Activated T-cell treated with anti-CD3 and anti-CD28 coated beads for 1 hour (primary cell): ENCODE measurements around the gene ARMH3.

Experiments
- DNase-seq: peaks from one replicate; pipeline ENCODE4 v3.0.0-alpha.2; 2020; ENCODE audit warnings: low read depth

ARMH3 gene

DNA sequence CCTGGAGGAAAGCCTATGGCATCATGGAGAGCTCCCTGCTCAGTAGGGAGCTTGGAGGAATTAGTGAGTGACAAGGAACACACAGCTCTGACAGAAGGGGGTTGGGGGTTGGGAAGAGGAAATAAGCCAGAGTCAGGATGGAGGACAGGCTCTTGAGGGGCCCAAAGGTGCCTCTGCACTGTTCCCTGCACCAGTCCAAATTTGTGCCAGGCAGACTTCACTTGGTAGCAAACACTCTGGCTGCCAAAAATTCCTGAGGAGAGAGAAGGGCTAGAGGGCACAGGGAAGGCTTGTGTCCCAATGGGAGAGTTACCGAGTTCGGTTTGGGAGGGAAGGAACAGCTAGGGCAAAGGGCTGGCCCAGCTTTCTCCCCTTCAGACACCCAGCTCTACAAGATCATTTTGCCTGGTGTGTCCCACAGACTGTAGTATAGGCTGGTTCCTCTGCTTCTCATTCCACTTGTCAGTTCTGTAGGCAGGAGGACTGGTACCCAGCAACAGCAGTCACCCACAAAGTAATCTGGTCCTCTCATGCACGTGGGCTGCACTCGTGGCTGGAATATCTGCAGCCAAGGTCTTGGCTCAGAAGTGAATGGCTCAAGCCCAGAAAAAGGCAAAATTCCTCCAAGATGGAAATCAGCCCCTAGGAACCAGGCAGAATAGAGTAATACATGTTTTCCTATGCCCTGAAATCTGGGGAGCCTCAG lies 204.4 kb downstream of the ARMH3 start:
- DNase-seq: no peak

DNA sequence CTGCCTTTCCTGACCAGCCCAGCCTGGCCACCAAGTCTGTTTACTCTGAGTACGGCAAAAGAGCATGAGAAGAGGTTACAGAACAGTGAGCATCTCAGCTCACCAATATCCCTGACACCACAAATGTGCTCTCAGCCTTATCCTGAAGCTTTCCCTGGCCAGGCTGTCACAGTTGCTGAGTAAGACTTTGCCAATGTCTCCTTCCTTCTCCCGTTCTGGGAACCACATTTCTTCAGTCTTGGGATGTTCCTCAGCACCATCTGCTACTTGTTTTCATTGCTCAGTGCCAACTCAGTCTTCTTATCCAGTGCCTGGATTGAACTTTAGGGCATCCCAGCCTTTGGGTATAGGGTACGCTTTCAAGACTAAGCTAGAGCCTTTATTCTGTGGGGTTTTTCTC lies 205.2 kb downstream of the ARMH3 start:
- no peak for DNase-seq

DNA sequence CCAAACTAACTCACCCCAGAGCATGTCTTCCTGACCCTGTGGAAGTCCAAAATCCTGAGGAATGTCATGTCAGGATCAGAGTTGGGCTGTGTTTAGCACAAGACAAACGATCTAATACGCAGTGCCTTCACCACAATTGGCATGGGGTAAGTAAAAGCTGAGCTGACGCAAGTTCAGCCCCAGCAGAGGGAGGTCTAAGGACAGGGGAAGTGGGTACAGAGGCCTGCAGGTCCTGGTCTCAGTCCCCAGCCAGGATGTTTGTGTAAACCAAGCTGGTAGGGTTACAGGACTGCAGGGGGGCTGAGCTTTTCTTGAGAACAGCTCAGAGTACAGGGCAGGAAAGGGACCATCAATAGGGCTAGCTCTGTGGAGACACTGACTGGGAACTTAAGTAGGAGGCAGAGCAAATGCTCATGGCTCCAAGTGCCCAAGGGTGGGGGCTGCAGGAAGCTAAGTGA lies 207.1 kb downstream of the ARMH3 start:
- DNase-seq: no peak

DNA sequence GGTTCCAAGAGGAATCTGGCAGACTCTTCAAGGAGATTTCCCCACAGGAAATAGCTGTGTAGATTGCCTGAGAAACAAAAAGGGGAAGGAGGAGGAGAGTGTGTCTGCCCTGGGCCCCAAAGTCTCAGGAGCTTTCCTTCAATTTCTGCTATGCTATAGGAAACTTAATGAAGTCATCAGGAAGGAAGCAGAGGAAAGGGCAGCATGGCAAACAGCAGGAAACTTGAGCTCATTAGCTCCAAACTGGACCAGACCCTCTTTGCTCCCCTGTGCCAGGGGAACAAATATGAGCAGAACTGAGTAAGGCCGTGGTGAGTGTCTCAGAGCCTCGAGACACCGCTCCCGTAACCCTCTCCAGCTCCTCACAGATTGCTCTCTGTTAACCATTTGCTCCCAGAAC lies 207.6 kb downstream of the ARMH3 start:
- DNase-seq: no peak

DNA sequence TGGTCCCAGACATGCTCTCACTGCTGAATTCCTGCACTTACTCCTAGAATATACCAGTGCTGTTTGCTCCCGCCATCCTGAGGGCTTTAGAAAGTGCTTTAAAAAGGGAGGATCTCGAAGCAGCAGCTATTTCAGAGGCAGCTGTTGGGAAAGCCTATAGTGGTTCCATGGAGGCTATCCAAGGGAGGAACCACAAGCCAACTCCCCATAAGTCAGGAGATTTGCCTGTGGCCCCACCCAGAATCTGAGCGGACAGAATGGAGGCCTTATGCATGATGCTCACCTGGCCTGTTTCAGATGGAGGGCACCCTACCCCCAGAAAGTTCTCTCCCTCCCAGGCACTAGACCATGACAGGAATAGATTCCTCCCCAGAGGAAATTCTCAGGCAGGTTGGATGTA lies 210.1 kb downstream of the ARMH3 start:
- DNase-seq: no peak

DNA sequence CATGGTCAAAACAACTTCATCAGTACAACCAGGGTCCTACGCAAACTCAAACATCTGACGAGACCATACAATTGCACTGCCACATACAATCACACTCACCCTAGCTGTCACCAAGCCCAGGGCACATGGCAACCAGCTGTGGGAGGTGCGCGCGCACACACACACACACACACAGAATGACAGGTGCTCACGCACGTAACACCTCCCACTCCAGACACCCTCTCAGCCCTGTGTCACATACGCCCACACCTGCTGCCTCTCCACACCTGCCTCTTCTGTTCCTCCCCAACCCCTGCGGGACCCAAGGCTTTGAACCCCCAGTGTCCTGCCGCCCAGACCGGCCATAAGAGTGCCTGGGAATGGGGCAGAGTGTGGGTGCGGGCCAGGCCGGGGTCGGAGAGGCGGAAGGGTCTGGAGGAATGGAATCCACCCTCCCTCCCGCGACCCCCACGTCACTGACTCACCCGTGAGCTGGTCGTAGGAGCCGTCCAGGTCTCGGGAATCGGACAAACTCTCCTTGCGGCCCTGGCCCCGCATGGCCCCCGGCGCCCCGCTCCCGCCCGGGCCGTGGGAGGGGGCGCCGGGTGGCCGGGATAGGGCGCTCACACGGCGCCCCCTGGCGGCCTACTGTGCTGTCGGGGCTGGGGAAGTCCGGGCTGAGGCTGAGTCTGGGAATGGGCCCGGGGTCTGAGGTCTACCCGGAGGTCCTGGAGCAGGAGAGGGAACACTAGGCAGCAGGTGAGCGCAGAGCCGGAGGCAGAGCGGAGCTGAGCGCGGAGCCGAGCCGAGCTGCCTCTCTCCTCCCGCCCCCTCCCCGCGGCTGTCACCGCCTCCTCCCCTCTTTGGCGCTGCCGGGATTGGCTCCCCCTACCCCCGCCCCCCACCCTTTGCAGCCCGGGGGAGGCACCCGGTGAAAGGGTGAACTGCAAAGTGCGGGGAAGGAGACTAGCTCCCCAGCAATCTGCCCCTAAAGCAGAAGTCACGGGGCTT lies 212.6 kb downstream of the ARMH3 start, which contains the start of gene KCNIP2:
Gene KCNIP2, minus strand, starts transcription at position 769 of the 990 bp plus-strand sequence. Its CDS starts 232 bp downstream, at position 537.
- DNase-seq: peak; percentile 35

DNA sequence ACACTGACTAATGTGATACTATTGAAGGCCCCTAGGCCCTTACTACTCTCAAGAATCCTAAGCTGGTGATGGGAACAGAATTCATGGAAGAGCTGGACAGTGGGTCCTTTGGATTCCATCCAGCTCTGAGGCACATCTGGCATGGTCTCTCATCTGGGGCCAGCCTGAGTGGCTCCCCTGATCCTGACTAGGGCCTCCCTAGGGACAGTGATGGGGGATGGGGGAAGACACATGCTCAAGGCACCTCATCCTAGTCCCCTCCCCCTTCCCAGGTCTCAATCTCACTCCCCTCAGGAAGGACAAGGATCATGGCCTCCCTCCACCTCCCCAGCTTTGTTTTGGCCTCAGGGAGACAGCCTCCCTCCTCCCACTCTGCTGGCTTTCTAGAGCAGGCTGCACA lies 214.1 kb downstream of the ARMH3 start:
- no peak for DNase-seq

DNA sequence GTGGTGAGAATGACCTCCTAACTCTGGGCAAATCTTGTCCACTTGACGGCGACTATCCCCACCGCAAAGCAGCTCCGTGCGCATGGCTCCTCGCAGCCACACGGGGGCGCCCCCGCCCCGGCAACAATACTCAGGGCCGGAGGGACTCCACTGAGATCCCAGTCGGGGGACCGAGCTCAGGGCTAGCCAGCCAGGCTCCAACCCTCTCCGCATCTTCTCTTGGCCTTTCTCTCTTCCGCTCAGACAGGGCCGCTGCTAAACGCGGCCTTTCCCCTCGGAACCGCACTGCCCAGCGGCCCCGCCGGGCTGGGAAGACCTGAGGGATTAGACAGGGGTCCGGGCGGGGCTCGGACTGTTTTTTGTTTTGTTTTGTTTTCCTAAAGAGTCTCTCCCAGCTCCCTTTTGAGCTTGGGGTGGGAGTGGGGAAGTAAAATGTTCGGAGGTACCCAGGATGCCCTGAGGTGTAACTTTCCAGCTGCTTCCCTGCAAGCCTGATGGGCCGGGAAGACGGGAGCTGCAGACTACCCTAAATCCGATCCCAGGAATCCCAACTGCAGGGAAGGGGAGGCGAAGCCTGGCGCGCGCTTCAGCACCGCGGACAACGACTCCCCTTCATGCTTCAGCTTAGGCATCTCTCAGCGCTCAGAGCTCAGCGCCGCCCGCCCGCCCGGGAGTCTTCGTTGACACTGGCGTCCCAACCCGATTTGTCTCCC lies 215.1 kb downstream of the ARMH3 start:
- peak; percentile 60 for DNase-seq

DNA sequence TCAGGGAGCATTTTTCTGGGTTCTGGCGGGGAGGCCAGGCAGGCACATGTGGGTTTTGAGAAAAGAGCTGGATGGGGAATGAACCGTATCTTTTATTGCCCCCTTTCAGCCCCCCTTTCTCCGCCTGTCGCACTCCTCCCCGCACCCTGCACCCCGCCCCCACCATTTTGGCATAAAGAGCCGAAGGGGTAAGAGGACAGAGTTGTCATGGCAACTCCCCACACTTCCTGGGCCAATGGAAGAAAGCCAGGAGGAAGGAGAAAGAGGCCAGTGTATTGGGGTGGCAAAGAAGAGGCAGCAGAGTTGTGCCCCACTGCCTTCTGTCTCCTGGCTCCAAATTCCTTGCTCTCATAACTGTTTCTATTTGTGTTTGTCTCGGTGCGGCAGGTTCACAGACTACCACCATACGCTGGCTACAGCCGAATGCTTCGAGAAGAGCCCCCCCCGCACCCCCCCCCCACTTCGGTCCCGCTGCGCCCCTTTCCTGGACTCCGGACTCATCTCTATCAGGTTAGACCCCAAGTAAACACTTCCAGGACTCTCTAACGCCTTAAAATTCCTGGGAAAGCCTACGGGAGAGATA lies 215.8 kb downstream of the ARMH3 start:
- DNase-seq: no peak

DNA sequence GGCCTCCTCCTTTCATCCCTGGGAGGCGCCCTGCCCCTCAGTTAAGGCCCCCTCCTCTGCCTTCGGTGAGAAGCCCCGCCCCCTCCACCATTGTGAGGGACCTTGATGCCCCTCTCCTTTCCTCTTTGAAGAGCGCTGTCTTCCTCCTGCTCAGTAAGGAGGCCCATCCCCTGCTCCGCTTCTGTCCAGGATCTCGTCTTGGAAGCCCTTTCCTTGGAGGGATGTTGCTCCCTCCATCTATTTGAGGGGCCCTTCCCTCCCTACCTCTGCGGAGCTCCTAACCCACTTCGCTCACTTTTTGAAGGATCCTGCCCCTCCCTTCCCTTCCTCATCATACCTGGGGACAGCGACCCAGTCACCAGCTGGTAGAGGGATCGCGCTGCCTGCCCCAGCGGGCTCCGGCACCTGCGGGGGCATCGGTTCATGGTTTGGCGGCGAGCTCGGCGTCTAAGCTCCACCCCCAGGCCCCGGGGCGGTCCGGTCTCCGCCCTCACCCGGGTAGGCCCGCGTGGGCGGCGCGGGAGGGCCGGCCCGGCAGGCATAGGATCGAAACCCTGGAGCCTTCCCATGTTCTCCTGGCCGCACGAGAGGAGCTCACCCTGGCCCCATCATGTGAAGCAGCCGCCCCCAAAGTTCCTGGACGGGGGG lies 216.4 kb downstream of the ARMH3 start:
- DNase-seq: peak; percentile 54

DNA sequence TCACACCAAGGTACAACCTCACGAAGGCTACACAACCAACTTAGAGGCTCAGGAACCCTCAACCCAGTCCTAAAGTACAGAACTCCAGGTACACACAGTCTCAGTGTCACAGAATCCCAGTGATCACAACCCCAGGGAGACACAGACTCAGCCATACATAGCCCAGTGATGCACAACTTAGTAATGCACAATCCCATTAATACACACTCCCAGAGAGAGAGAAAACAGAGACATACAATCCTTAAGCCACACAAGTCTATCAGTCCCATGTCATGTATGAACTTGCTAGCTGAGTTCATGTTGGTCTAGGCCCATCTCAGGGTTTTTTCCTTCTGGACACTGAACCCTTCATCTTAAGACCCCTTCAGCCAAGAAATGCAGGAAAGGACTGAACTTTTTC lies 217.0 kb downstream of the ARMH3 start:
- no peak for DNase-seq

DNA sequence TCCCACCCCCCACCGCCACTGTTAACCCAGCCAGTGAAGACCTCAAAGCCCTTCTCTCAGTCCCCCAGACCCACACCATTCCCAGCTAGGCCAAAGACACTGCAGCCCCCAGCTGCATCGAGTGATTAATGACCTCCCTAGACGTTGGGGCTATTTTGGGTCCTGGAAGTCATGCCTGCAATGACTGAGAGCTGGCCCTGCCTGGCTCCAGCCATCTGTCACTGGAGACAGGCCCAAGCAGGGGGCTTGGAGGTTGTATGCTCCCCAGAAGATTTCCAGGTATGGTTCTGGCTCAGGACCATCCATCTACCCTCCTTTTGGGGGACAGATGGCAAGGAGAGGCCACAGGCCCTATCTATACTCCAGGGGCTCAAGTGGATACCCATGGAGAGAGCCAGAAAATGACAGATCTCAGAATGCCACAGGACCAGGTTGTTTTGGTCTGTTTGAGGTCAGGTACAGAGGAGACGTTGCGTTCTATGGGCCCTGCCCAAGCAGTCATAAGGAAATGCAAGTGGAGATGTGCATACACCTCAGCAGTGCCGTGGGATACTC lies 217.5 kb downstream of the ARMH3 start:
- no peak for DNase-seq

DNA sequence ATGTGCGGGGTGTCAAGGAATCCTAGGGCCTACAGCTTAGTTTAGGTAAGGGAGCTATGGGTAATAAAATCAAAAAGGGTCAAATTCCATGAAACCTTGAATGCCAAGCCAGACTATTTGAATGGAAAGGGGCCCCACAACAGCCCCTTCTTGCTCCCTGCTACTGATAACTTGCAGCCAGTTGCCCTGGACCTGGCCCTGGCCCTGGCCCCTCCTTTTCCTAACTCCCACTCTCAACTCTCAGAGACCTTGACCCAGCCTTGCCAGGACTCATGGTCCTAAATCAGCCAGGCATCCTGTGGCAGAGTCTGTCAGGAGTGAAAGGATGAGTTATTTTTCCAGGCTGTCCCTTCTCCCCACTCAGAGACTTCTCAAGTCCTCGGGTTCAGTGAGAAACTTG lies 218.2 kb downstream of the ARMH3 start:
- no peak for DNase-seq

DNA sequence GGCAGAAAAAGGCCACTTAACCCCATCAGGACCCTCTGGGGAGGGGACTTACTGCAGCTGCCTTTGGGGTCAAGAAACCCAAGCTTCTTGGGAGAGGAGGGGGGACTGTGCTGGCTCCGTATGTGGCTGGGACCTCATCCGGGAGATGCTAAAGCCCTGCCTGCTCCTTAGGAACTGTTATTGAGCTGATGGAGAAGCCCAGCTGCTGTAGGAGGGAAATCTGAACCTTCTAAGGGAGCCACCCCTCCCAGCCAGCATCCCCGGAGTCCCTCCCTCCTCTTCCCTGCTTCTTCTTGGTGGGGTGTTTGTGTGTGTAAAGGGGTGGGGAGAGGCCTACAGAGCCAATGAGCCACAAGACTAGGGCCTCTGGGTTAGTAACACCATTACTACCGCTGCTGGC lies 220.6 kb downstream of the ARMH3 start:
- DNase-seq: no peak

DNA sequence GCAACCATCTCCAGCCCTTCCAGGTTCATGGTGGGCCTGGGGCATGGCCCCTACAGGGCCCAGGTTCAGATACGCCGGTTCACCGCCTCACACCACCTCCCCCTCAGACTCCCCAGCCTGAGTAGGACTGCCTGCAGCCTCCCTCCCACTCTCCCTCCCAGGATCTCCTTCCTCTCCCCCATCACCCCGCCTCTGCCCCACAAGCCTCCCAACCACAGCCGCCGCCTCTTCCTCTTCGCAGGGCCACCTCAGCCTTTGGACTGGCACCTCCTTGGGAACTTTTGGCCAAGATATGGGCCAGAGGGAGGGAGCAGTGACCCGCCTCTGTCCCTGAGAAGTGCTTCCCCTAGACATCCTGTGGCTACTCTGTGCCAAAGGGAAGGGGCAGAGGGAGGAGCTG lies 221.6 kb downstream of the ARMH3 start:
- DNase-seq: no peak

DNA sequence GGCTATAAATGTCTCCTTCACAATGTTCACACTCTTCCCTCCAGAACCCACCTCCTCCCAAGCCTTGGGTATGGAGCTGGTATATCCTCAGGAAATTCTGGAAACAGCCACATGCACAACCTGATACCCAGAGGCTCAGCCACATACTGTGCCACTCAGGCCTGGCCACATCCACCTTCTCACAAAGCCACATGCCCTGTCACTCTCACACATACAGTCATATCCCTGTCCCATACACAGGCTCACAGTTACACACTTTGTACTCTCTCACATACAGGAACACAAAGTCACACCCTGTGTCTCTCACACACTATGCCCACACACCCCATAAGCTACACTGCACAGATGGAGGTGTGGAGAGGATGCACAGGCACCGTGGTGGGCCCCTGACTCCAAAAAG lies 222.5 kb downstream of the ARMH3 start:
- no peak for DNase-seq

DNA sequence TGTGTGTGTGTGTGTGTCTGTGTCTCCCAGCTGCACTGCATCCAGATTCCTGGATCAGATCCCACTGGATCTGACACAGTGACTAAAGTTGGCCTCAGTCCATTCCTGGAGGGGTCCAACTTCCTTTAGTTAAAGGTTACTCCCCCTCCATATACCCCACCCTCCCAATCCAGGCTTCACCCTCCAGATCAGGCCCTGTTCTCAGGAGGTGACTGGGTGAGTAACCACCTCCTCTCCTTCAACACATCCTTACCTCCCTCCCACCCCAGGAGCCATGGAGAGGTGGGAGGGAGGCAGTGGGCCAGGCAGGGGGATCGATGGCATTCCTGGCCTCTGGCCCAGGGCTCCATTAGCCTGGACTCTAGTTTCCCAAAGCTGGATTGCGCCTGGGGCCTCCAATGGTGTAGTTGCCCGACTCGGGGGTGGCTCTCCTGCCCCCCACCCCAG lies 223.6 kb downstream of the ARMH3 start:
- no peak for DNase-seq

DNA sequence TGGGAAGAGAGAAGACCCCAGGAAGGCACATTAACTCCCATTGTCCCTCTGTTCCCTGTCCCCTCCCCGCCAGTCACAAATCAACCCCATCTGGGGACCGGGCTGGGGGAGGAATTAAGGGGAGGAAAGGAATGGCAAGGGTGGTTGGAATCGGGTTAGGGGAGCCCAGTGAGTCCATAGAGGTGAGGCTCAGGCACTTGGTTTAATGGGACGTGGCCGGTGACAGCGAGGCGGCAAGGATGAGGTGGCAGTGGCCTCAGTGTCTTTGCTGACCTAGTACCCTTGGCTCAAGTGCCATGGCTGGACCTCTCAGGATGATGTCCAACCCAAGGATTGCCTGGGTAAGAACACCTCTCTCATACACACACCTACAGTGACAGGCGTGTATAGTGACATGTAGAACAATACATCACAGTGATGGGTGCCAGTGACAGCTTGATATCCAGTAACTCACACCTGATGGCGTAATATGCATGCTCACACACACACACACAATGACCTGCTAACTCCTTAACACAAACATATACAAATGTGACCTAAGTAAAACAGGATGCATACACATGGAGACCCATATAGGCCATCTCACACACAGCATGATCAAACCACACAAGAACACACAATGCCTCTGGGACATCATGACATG lies 224.7 kb downstream of the ARMH3 start:
- no peak for DNase-seq

DNA sequence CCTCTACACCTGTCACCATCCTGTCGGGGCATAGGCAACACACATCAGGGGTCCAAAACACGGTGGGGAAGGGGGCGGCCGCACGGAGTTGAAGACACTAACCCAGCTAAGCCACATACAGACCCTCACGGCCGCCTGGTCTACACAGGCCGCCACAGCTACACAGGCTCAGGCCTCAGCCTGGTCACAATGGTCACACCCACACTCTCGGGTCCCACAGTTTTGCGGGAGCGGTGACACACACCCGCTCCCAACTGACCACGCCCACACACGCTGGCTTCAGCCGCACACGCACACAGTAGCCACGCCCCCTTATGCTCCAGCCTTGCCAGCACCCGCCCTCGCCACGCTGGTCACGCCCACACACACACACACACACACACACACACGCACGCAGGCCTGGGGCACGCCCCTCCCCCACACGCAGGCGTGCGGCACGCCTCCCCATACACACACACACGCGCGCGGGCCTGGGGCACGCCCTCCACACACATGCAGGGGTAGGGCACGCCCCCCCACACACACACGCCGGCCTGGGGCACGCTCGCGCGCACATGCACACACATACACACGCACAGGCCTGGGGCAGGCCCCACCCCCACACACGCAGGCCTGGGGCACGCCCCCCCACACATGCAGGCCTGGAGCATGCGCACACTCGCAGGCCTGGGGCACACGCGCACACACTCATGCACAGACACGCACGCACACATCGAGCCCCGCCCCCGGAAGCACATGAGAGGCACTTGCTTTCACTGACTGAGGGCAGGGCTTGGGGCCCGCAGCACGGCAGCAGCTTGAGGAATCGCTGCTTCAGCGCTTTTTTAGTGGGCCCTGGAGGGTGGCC lies 225.4 kb downstream of the ARMH3 start:
- DNase-seq: peak; percentile 94
